Stimulated activated CD8-positive, alpha-beta memory T cell treated with anti-CD3 and anti-CD28 coated beads, Interleukin-15, amount 100 ng/mL, for 4 hours (primary cell): ENCODE results near the gene CYP1A1.
A peak's percentile ranks its signal among the peaks of the same experiment; 100 is the strongest.
"Not testable (repeated sequence)": the region's sequence is repeated elsewhere in the genome, so short reads cannot be mapped to it uniquely, and the experiment has no call there.

ENCODE experiments used
- DNase-seq, 2 donors: peaks; one replicate each; pipeline ENCODE4 v3.0.0-alpha.2; 2020; ENCODE audit warnings: low read depth in 2 of 2

Gene CYP1A1

DNA sequence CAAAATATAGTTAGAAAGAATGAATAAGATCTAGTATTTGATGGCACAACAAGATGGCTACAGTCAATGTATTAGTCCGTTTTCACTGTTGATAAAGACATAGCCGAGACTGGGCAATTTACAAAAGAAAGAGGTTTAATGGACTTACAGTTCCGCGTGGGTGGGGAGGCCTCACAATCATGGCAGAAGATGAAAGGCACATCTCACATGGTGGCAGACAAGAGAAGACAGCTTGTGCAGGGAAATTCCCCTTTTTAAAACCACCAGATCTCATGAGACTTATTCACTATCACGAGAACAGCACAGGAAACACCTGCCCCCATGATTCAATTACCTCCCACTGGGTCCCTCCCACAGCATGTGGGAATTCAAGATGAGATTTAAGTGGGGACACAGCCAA lies 12.9 kb upstream of the CYP1A1 start:
- not testable (repeated sequence) for DNase-seq

DNA sequence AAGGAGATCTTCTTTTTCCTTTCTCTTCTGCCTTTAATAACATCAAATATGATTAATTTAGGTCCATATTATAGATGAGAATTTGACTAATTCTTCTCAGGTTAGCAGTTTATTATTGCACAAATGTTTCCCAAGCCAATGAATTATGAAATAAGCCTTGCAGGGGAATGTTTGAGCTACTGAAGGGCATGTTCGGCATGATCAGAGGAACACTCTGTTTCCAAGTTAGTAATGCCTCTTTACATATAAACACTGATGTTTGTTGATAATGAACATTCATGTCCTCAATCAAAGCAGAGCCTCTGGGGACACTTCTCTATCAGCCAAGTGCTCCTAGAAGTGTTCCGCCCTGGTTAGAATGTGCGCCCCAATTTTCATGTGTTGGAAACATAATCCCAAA lies 10.0 kb upstream of the CYP1A1 start:
- no peak for DNase-seq

DNA sequence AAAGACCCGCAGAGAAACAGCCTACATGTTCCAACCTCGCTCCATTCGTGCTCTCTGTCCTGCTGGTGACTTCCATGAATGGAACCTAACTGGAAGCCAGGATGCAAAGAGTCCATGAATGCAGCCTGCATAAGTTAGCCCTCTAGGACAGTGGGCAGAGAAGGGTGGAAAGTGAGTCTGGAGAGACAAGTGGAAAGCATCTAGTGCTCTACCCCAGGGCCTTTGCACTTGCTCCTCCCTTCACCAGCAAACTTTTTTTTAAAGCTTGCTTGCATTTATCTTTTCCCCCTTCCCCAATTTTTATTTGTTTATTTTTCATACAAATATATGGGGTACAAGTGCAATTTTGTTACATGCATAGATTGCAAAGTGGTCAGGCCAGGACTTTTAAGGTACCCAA lies 7.9 kb upstream of the CYP1A1 start:
- no peak for DNase-seq

DNA sequence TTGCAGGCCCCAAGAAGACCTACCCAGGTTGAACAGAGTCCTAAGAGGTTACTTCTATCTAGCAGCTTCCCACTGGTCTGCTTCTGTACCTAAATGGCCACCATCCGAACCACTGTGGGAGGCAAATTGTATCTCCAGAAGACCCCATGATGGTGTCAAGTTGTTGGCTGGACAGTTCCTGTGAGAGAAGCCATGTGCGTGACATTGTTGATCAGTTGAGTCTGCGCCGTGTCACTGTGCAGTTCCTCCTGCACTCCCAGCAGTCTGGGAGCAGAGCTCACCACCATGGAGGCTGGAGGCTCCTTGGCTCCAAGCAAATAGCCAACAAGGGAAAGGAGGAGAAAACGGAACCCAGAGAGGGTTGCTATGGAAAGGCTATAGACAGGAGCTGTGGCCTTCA lies 7.5 kb upstream of the CYP1A1 start:
- DNase-seq = no peak

DNA sequence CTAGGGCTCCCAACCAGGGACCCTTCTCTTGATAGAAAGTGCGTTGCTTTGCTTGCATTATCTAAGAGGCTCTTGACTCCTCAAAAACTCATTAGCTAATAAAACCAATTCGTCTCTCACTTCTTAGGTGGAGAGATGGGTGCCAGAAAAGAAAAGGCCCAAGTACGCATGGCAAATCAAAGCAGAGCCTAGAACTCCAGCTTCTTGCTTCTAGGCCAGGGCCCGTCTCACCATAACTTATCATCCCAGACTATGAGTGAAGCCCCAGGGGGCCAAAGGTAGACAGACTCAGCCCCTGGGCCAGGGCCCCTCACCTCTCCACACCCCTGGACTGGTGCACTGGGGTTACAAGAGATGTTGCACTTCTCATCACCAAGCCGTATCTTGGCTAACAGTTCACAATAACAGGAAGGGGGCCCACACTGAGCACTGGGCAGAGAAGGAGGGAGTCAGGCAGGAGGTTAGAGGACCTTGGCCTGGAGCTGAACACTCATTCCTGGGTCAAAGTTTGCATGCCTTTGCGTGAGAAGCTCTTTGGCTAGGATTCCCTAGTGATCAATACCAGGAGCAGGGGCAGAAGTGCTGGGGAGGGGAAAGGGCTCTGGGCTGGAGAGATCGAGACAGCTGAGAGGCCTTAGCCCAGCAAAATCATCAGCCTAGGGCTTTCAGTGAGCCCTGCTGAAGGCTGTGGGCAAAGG lies 5.4 kb upstream of the CYP1A1 start:
- DNase-seq = no peak

DNA sequence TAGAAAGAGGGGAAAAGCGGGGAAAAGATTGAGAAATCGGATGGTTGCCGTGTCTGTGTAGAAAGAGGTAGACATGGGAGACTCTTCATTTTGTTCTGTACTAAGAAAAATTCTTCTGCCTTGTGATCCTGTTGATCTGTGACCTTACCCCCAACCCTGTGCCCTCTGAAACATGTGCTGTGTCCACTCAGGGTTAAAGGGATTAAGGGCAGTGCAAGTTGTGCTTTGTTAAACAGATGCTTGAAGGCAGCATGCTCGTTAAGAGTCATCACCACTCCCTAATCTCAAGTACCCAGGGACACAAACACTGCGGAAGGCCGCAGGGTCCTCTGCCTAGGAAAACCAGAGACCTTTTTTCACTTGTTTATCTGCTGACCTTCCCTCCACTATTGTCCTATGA lies 4.0 kb upstream of the CYP1A1 start:
- not testable (repeated sequence) for DNase-seq

DNA sequence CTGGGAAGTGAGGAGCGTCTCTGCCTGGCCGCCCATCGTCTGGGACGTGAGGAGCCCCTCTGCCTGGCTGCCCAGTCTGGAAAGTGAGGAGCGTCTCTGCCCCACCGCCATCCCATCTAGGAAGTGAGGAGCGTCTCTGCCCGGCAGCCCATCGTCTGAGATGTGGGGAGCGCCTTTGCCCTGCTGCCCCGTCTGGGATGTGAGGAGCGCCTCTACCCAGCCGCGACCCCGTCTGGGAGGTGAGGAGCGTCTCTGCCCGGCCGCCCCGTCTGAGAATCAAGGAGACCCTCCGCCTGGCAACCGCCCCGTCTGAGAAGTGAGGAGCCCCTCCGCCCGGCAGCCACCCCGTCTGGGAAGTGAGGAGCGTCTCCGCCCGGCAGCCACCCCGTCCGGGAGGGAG lies 3.4 kb upstream of the CYP1A1 start:
- not testable (repeated sequence) for DNase-seq

DNA sequence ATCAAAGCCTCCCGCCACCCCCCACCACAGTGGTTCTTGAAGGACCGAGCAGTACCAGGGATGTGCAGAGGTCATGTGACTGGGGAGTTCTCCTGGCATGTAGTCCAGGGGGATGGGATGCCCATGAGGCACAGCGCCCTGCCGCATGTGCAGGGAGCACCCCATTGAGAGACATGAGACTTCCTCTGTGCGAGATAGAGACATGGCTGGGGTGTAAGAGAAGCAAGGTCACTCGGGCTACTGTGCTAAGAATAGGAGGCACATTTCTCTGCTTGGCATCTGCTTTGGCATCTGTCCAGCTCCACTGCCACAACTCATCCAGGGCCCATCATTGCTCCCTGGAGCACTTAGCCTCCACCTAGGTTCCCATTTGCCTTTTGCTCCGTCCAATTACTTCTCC lies 2.4 kb upstream of the CYP1A1 start:
- no peak for DNase-seq

DNA sequence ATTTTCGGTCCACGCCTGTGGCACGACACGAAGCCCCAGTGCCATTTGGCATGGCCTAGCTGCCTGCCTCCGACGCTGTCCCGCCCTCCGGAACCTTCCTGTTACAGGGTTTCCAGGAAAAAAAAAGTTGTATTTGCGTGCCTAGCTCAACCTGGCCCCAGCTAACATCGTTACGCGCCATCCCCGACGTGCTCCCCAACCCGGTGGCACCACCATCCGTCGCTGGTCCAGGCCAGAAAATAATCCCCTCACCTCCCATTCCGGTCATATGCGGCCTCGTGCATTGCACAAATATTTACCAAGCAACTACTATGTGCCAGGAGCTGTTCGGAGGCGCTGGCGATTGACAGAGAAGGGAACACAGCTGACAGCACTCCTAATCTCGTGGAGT lies 1.4 kb upstream of the CYP1A1 start:
- no peak for DNase-seq

DNA sequence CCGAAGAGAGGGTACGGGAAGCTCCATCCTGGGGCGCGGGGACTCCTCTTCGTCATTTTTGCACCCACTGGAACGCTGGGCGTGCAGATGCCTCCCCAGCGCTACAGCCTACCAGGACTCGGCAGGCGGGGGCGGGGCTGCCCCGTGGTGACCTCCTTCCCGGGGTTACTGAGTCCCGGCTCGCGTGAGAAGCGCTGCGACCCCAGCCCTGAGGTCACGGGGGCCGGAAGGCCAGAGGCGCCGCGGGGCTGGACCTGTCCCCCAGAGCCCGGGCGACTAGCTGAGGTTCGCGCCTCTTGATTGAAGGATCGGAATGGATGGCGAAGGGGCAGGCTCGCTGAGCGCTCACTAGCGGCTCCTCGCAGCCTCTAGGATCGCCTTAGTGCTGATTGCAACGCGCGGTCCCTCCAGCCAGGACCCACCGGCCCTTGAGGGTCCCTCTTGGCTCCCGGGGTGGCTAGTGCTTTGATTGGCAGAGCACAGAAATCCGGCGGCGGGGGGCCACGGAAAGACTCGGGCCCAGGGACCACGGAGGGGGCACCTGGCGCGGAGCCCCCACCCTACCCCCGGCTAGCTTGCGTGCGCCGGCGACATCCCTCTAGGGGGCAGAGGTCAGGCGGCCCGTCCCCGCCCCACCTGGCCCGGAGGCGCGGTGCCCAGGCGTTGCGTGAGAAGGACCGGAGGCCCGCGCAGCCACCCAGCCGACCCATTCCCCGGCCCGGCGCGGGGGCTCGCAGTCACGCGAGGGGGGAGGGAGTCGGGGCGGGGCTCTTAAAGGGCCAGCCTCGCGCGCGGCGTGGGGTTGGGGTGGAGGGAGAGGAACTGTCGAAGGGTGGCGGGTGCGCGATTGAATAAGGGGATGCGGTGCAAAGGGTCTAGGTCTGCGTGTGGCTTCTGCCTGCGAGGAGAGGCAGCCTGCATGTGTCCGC lies 781 bp upstream of the CYP1A1 start:
- DNase-seq = peak in 1 of 2 donors; percentile 26

DNA sequence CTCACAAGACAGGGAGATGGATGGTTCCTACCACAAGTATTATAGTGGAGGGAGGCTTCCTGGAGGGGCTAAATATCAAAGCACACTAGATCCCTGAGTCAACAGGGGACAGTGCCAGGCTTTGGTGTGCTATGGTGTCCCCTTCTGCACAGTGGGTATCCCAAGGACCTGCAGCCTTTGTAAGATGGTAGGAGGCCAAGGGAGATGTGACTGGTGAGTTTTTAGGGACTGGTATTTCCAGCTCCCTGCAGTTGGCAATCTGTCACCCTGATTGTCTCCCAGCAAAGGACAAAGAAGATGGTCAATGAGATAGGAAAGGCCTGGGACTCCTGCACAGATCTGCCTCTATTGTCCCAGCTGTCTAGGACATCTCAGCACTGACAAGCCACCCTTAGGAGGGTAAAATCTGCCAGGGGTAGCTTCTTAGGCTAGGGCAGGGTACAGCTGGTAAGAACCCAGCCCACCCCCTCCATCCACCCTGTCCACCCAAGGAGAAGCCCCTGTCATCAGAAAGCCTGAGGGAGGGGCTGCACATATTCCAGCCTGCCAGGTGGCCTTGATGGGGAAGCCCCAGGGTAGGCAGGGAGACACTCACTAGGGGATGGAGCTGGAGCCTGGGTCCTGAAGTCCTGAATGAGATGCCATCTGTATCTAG lies 631 bp downstream of the CYP1A1 start:
- DNase-seq = no peak

DNA sequence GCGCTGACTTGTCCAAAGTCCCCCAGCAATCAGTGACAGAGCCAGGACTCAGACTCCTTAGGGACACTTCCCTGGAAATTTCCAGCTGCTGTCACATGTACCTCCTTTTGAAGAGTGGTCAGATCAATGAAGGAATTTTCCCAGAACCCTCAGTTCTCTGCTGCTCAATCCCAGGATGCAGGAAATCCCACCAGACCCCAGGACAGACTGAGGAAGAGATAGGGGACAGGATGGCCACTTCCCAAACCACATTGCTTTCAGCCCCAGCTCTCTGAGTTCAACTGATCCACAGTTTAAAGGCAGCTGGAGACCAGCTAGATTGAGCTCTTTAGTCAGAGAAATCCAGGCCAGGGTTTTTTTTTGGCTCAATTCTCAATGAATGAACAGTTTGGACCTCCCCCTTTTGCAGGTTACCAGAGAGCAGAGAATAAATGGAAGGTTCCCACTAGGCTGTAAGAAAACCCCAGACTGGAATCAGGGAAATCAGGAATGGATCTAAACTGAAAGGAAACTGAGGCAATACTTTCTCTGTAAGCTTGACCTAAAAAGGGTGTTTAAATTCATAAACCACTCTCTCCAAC lies 1.5 kb downstream of the CYP1A1 start:
- no peak for DNase-seq

DNA sequence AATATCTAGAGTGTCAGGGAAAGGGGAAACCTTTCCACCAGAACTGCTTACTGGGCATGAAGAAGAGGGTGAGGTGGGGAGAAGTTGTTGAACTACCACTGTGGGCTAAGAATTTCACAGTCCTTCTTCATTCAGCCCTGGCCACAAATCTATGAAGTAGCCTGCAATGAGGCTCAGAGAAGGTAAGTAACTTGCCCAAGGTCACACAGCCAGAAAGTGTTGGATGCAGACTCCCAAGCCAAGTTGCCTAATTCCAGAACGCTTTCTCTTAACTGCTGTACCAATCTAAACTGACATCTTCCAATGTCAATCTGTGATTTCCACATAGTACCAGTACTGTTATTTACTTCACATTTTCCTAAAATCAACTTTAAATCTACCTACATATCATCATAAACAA lies 2.1 kb downstream of the CYP1A1 start:
- DNase-seq = no peak

DNA sequence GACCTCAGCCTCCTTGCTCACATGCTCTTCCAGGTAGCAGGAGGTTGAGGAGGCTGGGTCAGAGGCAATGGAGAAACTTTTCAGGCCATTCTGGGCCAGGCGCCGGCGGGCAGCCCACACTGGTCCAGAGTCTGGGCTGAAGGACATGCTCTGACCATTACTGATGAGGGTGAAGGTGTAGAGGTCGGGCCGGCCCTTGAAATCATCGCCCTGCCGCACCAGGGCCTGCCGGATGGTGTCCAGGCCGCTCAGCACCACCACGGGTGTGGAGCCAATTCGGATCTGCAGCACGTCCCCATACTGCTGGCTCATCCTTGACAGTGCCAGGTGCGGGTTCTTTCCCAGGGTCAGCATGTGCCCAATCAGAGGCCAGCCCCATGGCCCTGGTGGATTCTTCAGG lies 2.7 kb downstream of the CYP1A1 start:
- no peak for DNase-seq

DNA sequence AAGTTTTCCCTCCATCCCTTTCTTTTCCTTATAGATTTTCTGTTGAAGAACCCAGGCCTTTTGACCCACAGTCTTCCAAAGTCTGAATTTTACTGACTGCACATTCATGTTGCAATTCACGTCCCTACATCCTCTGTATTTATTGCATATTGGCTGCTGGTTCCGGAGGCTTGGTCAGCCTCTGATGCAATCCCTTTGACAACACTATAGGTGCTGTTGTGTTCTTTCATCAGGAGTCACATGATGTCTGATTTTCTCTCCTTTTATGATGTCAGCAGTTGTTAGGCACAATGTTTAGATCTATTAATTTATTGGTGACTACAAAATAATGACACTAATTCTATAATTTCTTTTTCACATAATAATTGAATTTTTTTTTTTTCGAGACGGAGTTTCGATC lies 8.7 kb downstream of the CYP1A1 start:
- DNase-seq = no peak

DNA sequence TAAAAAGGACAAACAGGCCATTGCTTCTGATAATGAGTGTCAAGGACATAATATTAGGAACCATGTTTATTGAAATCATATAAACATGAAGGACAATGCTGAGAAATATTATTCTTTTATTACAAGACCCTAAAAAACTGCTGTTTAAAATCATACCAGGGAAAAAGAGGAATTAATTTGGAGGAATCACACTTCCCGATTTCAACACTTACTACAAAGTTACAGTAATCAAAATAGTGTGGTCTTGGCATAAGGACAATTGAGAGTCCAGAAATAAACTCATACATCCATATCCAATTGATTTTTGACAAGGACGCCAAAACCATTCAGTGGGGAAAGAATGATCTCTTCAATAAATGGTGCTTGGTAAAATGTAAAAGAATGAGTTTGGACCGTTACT lies 13.0 kb downstream of the CYP1A1 start:
- DNase-seq = no peak

DNA sequence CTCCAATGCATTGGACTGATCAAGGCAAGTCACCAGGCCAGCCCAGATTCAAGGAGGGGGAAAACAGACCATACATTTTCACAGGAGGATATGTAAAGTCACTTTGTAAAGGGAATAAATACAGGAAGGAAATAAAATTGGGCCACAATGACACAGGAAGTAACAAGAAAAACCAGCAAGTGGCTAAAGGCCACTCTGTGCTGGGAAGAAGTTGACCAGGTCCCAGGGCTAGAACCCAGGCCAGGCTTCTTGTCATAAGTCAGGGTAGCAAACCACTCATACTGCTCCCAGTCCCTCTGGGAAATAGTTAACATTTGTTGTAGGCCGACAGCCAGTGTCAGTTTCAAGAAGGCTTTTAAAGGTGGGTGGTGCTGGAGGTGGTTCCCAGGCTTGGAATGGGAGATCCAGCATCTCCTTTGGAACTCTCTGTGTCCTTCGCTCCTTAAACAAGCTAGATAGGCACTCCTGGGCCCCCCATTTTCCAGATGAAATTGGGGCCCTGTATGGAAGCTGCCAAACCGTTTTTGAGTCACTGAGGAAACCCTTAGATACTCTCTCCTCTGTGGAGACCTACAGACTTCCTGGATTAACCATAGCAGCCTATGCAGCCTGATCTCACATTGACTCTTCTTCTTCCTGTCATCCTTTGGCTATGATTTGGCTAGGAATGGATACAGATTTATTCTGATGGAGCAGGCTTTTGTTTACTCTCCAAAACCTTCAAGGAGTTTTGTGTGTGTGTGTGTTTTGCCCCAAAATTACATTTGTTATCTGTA lies 14.8 kb downstream of the CYP1A1 start:
- DNase-seq = no peak

DNA sequence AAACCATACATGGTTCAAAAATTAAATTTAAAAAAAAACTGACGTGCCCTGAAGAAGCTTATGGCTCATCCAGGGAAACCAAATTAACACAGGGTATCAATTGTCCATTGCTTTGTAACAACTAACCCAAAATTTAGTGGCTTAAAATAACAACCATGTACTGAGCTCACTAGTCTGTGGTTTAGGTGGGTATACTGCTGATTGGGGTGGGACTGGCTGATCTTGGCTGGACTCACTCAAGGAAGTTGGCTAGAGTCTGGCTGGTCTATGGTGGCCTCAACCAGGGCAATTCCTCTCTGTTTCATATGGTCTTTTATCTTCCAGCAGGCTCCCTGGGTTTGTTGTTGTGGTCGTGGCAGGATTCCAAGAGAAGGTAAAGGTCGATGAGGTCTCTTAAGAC lies 15.4 kb downstream of the CYP1A1 start:
- no peak for DNase-seq

DNA sequence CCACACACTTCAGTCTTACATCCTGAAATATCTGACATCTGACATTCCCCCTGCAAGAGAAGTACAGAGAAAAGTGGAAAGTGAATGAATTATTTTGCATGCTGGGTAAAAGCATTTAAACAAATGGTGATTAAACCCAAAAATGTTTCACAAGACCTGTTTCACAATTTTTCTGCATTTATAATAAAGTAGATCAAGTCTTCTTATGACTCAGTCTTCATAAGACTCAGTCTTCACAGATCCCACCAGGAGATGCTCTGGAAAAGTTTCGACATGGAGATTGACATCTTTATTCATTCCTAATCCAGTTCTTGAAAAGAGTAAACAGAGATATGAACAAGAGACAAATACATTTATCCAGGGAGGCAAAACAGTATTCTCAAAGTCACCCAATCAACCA lies 16.3 kb downstream of the CYP1A1 start:
- DNase-seq = no peak

DNA sequence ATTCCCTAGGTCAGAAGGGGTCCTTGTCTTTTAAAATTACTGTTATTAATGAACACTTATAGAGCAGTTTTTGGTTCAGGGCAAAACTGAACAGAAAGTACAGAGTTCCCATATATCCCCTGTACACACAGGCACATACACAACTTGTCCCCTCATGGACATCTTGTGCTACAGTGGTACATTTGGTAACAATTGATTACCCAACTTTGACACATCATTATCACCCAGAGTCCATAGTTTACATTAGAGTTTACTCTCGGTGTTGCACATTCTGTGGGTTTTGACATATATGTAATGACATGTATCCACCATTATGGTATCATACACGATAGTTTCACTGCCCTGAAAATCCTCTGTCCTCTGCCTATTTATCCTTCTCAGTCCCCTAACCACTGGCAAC lies 28.5 kb downstream of the CYP1A1 start:
- DNase-seq = no peak

DNA sequence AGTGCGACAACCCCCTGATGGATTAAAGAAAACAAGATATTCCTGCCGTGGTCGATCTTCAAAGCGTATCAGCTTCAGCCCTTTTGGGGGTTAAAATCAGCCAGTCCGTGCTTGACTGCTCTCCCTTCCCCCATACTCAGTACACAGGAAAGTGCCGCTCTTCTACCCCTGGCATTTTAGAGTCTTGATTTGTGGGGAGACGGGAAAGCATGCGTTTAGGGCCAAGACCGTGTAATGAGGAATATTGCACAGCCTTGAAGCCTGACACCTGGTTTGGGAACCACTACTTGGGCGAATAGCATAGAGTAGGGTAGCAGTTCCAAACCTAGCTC lies 29.0 kb downstream of the CYP1A1 start:
- DNase-seq = no peak
